GM12891 (cell line): ENCODE measurements around the gene HS6ST2.

Source experiments
- PAX5 ChIP-seq: IDR thresholded peaks from 2 replicates; pipeline ENCODE4 v1.6.1; 2011; ENCODE audit warnings: low read length, moderate library complexity, mild to moderate bottlenecking; ENCODE audit not compliant: insufficient read depth, severe bottlenecking
- POLR2A ChIP-seq: IDR thresholded peaks from 2 replicates; pipeline ENCODE4 v1.6.1; 2011; ENCODE audit warnings: low read depth, low read length, control low read depth
- POLR2AphosphoS5 ChIP-seq: IDR thresholded peaks from 2 replicates; pipeline ENCODE4 v1.6.1; 2011; ENCODE audit warnings: low read depth, low read length, control low read depth
- POU2F2 ChIP-seq: IDR thresholded peaks from 2 replicates; pipeline ENCODE4 v1.6.1; 2011; ENCODE audit warnings: low read depth, mild to moderate bottlenecking, control low read depth, low read length, moderate library complexity
- SPI1 ChIP-seq: IDR thresholded peaks from 2 replicates; pipeline ENCODE4 v1.6.1; 2011; ENCODE audit warnings: low read depth, low read length, control low read depth
- TAF1 ChIP-seq: IDR thresholded peaks from 2 replicates; pipeline ENCODE4 v1.6.1; 2011; ENCODE audit warnings: low read depth, low read length, control low read depth

- TF ChIP-seq TAF1 (no peak), POLR2AphosphoS5 (no peak), POLR2A (no peak), POU2F2 (no peak), SPI1 (no peak), PAX5 (no peak)
These were observed 70.9 kb downstream of the HS6ST2 start for GRCh38 chrX:132887569-132887968.
